ENCODE results near the gene GSG1.
A peak's percentile ranks its signal among the peaks of the same experiment; 100 is the strongest.

Gene GSG1

DNA sequence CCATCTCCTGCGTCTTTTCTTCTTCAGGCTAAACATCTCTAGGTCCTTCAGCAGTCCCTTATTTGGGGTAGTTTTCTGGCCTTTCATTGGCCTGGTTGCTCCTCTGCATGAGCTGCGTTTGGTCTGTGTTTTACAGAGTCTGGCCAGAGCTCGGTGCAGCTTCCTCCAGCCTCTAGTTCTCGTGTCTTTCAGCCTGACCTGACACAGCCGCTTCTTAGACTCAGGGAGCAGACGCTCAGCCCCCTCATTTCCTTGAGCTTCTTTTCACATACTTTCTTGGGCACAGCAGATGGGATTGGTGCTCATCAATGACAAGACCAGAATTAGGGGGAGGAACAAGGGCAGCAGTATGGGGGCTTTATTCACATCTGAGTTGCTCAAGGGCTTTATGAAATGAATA is 13.6 kb upstream of the GSG1 start:
- no peak for DNase-seq

DNA sequence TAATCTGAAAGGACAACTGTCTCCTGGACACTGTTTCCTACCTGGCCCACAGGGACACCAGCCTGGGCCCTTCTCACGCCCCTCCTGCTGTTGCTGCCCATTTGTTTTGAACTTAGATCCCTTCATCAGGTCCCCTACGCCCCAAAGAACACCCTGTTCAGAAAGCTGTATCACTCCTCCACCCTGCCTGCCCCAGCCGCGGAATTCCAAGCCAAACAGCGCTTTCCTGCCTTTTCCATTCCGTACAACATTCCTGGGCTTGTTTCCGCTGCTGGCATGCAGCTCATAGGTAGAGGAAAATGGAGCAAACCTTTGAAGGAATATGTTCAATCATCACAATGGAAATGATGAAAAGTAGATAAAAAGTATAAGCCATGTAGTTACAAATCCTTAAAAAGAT is 12.8 kb upstream of the GSG1 start:
- DNase-seq, result no peak

DNA sequence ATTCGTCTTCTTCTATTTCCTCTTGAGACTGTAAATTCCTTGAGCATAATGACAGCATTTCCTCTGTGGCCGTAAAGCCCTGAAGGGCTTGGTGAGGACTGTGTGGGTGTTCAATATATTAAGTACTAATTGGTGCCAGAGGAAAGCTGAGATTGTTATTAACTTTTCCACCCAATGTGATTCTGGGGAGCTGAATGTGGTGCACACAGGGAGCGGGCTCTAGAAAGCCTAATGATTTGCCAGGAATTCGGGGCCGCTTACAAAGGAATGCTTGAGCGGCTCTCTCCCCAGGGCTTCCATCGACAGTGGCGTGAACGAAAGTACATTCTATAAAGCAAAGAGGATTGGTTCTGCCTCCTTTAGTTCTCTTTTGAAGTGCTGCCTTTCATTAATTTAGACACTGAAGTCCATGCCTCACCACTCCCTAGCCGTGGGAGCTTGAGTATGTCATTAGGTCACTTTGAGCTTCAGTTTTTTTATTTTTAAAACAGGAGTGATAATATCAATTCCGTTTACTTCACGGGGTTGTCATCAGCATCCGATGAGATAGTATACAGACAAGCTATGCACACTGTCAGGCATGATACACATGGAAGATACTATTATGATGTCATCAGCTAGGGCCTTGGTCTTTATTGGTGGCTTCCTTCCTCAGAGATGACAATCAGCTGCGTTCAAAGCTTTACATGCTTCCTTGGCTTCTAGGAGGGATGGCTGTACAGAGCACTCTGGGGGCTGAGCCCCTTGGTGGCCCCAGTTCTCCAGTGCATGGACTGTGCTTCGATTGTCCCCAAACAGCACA is 11.0 kb upstream of the GSG1 start:
- no peak for DNase-seq

DNA sequence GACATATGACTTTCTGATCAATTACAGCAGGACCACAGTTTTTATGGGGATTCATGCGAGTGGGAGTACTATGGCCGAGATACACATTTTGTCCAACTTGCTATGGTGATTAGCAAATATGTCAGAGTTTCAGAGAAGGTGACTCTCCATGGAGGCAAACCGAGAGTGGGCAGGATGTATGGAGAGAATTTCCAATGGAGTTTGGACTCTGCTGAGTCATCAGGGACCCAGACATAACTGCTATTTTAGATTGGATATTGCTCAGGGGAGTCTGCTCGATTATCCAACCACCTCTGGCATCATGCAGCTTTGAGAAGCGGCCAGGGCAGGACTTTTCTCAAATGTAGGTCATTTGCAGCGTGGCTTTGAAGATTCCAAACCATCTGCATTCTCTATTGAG is 9.5 kb upstream of the GSG1 start:
- no peak for DNase-seq

DNA sequence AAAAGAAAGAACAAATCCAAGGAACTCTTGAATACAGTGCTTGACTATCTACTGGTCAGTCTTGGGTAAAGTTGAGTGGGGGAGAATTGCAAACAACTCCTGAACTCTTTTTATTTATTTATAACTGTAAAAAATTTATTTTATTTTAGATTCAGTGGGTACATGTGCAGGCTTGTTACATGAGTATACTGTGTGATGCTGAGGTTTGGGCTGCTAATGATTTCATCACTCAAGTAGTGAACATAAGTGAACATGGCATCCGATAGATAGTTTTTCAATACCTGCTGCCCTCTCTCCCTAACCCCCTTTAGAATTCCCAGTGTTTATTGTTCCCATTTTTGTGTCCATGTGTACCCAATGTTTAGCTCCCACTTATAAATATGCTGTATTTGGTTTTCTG is 3.2 kb upstream of the GSG1 start:
- DNase-seq, result no peak

DNA sequence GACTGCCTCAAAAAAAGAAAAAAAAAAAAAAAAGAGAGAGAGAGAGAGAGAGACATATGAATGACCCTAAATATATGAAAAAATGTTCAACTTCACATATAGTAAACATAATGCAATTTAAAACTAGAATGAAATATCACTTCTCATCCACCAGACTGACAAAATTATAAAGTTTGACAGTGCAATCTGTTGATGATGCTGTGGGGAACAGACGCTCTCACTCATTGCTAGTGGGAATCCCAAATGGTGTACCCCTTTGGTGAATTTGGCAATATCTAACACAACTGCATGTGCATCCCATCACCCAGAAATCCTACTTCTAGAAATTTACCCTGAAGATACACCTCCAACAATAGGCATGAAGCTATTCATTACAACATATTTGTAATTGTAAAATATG is 2.3 kb upstream of the GSG1 start:
- no peak for DNase-seq

DNA sequence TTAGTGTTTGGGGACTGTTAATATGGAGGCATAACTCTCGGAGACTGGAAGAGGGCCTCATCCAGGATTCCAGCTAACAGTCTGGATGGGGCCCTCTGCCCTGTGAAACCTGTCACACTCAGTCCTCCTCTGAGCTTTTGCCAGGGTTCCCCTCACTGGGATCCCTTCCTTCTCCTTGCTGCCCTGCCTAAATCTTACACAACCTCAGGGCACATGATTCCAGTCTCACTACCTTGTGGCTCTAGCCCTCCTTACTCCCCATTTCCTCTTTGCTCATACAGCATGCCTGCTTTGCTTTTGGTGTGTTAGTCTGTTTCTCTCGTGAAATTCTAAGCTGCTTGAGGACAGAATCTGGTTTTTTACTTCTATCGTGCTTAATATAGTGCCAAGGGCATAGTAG is 942 bp upstream of the GSG1 start:
- no peak for DNase-seq

DNA sequence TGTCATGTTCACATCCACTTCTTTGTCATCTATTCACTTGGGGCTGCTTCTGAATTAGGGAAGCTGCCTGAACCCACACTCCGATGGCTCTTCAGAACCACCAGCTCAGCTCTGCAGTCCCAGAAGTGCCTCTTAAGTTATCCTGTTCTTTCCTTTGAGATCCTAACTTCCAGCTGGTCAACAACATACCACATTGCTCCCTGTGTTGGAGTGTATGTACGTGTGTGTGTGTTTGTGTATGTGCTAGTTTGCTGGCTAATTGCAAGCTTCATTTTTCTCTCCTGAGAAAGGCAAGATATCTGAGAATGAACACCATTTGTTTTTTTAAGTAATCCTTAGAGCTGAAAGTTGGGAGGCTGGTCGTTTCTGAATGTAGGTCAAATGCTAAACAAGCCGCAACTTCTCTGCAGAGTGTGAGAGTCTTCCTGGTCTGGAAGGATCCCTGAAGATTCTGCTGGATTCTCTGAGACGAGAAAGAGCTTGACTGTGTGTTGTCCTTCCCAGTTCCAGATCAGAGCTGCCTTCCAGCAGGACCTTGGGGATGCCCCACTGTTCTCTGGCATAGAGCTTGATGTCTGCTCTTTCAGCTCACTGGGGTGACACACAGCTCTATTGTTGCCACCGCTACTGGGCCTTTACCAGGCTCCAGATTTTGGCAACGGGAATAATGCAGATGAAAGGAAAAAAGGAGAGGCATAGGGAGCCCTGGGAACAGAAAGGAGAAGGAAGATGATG is 839 bp downstream of the GSG1 start:
- no peak for DNase-seq

DNA sequence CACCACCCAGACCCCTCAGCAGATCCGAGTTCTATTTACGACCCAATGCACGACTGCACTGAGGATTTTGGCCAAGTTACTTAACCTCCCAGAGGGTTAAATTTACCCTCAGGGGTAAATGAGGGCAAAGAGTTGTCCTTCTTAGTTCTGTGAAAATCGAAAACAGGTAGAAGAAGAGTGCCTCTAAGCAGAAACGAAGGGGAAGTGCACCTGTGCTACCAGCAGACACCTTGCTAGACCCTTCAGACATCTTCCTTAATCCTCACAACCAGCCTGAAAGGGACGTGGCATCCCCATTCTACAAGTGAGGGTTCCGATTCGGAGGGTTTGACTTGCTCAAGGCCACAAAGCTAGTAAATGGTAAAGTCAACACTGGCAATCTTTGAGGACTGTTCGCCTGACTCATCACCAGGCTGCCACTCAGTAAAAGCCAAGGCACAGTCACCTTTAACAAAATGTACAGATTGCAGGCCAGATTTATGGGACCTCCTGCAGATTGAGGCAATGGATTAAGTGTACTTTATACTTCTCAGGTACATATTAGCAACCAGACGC is 1.6 kb downstream of the GSG1 start:
- DNase-seq, result no peak

DNA sequence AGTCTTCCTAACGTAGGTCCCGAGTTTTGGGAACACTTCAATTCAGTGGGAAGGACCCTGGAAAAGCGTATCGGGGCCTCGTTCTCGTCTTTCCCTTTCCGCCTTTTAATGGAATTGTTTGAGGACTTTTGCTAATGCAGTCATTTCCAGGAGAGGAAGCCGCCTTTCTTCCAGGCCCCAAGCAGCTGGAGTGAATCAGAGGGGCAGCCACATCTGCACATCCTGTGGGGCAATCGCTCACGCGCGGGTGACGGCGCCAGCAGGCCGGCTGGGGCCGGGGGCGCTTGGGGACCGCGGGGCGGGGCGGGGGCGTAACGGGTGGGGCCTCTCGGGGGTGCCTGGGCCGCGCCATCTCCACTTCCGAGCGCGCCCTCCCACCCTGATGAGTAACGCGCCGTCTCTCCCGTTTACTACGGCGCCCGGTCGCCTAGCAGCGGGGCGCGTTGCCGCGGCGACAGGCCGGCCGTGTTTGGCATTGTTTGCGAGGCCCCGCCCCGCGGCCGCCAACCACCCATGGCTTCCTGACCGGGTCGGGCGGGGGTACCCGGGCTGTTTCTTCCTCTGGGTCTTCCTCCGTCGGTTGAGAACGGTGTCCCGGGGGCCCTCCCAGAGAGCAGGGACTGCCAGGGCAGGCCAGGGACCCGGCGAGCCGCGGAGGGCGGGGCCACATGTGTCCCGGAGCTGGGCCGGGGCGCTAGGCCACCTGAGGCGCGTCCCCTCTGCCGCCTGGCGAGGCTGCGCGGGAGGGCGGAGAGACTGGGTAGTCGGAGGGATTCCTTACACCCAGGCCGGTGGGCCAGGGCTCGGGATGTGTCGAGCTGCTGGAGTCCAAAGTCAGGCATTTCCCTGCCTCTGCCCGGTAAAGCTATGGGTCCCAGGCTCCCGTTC is 2.3 kb downstream of the GSG1 start:
- peak; percentile 66 for DNase-seq

DNA sequence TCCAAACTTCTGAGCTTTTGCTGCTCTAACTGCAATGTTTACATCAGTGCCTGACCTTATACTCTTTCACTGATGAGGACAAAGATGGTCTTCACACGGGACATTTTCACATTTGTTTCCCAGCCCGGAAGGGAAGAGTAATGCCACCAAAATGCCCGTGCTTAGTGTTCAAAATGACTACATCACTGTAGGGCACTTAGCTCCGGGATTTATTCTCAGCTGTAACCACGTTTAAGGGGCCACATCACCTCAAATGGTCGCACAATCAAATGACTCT is 2.9 kb downstream of the GSG1 start:
- DNase-seq, result no peak

DNA sequence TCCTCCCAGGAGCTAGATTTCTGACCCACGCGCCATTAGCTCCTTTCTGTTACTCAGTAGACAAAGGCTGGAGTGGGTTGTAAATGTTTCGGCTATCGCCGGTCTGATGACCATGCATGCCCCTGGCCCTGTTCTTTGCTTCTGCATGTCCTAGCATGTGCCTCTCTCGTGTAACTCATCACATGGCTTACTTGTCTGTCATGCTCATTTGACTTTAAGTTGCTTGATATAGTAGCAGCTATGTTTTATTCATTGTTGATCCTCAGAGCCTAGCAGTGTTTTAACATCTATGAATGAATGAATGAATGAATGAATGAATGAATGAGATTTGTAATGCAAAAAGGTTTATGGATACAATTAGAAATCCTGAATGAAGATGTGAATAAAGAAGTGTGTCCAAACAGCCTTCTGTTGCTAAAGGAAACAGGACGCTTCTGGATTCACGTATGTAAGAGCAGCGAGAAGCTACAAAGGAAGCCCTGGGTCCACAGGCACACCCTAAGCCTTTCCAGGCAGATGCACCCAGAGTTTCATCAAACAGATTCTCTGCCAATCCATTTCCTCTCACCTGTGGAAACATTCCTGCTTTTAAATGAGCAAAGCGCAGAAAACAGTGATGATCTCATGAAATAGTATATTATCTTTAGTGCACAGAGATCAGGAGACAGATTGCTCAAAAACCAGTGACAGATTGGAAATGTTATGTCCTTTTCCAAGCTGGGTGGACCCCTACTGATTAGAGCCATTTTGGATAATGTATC is 3.4 kb downstream of the GSG1 start:
- no peak for DNase-seq

DNA sequence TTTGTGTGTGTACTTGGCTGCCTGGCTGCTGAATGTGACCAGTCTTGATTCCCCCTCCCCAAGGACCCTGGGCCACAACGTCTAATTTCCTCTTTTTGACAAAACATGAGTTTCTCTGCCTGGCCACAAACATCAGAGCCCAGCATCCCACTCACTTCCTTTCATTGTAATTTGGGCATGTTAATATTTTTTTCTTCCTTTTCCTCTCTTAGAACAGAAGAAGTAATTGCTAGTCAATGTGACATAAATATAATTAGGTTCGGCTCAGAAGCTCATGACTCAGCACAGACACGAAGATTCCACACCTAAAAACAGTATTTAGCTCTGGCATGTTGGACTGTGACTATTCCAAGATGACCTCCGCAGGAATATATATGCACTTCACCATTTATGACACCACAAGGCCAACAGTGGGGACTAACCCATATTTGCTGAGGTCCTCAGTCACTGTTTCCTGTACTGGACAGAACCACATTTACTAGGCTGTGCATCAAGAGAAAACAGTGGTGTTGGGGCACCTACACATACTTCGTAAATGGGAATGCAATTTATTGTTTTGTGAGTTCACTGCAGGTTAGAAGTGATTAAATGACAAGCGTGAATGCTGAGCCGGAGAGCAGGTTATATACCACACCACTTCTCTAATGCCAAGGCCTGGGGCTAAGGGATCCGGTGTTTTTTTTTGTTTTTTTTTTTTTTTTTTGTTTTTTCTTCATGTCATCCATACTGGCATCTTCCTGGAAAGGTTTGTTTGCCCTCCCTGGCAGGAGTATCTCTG is 4.2 kb downstream of the GSG1 start:
- no peak for DNase-seq

DNA sequence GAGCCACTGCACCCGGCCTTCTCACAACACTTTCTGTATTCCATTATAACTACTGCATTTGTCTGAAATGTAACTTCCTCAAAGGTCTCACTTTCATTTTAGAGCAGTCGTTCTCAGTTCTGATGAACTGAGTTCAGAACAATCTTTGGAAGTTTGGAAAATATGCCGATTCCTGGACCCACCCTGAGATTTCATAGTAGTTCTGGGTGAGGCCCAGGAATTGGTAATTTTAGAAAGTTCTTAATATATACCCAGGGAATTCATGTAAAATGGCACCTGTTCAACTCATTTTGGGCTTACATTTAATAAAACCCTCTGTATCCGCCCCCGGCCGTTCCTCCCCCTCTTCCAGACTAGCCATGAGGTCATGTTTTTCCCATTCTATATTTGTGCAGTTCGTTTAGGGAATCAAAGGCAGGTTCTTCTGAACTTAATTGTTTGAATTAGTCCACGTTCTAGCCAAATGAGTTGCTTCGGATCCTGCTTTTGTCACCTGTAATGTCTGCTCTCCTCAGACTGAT is 5.9 kb downstream of the GSG1 start:
- no peak for DNase-seq

DNA sequence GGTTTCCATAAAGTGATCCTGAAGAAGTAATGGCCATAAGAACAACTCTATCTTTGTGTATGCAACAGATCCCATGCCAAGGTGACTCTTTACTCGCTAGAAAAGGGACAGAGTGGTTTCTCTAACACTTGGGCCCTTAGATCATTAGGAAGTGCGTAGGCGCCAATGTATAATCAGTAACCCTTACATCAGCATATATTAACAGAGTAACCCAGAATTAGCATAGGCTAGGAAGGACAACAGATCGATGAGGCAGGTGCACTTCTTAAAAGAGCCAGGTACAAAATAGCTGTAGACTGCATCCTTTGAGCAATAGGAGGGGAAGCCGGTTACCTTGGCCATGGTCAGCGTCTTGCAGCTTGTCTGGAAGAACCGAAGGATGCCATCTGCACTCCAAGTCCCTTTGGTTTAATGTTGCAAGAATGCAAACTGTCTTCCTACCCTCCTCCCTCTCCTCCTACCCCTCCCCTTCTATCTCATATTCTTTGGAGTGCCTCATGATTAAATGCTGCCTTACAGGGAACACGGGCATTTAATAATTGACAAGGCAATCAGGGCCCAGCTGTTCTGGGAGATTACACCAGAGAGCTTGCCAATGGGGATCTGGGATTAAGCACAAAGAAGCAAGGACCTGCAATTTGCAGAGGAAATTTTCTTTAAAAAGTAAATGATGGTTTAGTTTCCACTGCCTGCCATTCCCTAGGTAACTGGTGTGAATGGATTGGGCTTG is 8.0 kb downstream of the GSG1 start:
- DNase-seq, result no peak

DNA sequence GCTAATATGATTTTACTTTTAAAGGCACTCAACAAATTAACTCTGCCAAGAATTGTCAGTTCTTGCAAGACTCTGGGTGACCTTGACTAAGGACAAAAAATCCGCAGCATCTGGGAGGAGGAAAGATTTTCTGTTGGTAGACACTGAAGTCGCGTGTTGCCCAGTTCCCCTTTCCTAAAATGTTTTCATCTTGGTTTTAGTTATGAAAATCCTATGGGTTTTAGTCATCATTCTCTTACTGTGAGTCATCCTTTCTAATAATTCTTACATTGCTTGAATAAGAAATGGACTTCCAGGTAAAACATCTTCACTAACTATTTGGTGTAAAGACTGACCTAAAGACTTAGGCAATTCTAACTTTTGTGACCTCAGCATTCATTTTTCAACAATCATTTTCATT is 9.1 kb downstream of the GSG1 start:
- no peak for DNase-seq

DNA sequence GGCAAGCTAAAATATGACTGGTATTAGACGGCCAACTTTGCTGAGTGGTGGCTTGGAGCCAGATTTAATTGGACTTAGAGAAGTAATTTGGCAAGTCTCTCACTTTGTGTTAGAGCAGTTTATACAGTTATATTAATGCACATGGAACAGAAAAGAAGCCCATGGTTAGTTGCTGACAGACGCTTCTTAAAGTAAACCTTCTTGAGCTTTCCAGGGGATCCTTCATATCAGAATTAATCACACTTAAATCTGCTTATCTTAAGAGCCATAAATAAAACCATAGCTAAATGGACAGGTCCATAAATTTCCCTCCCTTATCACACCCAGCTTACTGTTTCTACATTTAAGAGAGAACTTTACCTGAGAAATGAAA is 9.6 kb downstream of the GSG1 start:
- DNase-seq, result no peak

DNA sequence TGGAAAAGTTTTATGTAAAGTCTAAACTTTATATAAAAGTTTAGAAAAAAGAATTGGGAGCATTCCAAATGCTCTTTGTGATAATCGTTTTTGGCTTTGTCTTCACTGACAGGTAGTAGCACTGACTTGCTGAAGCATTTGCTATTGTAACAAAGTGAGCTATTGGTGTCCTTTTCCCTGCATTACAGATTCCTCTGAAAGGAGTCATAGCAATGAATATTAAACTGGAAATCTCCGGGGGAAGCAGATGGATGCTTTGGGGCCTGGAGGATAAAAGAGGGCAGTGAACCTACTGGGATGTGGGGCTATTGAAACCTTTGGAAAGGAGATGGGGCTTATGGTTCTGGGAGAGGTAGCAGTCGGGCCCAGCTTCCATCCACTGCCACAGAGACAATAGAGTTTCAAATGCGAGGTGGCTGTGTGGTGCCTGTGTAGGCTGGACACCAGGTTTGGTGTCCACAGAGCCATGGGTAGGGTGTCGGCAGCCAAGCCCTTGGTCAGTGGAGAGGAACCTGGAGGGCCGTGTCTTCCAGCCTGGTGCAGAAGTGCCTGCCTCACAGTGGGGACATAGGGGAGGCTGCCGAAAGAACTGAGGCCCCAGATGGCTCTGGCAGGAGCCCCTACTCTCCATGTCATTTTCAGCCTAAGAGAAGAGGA is 10.1 kb downstream of the GSG1 start:
- DNase-seq, result no peak

DNA sequence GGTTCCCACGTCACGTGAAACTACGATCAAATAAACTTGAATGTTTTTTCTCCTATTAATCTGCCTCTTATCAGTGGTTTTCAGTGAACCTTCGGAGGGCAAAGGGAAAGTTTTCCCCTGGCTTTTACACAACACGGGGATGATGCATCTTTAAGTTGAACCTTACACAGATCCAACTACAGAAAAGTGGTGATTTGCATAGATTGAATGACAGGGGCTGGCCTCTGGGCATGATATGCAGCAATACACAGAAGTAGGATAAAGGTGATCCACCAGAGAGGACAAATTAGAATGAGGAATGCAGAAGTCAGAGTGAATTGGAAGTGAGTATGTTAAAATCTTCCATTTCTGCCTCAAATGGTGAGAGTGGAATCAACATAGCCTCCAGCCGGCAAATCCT is 11.6 kb downstream of the GSG1 start:
- no peak for DNase-seq

DNA sequence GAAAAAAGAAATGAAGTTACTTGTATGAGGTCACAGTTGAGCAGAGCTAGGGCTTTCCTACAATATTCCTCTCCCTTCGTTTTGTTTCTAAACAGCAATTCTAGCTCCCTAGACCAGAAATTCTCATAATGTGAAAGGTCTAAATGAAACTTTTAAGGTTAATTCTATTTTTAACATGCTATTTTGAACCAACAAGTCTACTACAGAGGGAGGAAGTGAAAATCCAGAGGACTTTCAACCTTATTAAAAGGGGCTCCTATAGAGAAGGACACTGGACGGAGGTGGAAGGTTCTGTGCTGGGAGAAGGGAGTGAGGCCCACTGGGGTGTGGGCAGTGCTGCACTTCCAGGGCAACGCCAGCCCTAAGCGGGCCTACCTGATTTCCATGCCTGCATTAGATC is 13.4 kb downstream of the GSG1 start:
- DNase-seq, result no peak

DNA sequence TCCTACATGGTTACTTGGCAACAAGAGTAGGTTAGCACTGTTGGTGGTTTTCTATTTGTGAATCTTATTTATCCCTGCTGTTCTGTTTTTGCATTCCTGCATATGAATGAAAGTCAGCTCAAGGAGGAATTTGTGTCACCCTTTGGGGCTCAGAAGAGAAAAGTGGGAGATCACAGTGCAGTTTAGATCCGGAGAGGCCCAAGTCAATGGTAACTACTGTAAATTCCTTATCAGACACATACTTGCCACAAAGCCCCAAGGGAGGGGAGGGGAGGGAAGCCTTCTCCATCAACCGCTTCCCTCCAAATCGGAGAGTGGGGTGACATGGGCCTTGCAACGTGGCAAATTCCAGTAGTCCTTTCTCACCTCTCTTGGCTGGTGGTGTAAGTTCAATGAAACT is 15.0 kb downstream of the GSG1 start:
- no peak for DNase-seq

All from NCI-H146 (cell line).